Adipose tissue (tissue), 3 donors: ENCODE data around the gene SLC6A1. TPM values are rescaled to one million over a fixed set of nuclear protein-coding genes. Genes with fewer than 3 reads are reported as not detected.

Experiments
- H3K27ac ChIP-seq: one replicate; pipeline ENCODE4 v1.5.1; 2013; ENCODE audit warnings: low read depth, low read length
- WGBS, 3 donors: extraction: QIAGEN DNeasy Blood & Tissue Kit; methylation state at CpG; one replicate each; pipeline ENCODE4 v1.1.7; 2013; 5-methylcytosine and 5-hydroxymethylcytosine counted together
- polyA plus RNA-seq, 3 donors: library from polyadenylated mRNA; stranded (reverse); fragments of 200-250 nt; gene quantifications; one replicate each; pipeline ENCODE4 v1.2.3, GENCODE V29; 2013
- donor health status: healthy with polysubstance abuse.
- donor health status: Bipolar disorder and iron deficiency.
- donor health status: healthy.

The SLC6A1 gene
- polyA plus RNA-seq, 3 donors, result 0.10 to 0.46 (median 0.45) TPM

DNA sequence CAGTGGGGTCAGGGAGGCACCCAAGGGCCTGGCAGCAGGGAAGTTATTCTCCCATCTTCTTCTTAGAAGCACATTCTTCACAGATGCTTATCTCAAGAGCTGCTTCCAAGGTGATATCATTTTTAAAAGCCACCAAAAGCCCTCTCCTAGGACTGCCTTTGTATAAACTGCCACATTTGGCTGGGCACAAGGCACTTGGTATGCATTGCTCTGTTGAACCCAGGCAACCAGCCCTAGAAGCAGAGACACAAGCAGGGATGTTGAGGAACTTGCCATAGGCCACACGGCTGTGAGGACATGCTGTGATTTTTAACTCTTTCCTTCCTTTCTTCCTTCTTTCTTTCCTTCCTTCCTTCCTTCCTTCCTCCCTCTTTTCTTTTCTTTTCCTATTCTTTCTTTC lies 7.4 kb upstream of the SLC6A1 start:
- no peak overlapping the region for H3K27ac ChIP-seq
- 26 to 42% (median 27%) methylated on average over 1 of the region's 1 CpG for WGBS, 3 donors

DNA sequence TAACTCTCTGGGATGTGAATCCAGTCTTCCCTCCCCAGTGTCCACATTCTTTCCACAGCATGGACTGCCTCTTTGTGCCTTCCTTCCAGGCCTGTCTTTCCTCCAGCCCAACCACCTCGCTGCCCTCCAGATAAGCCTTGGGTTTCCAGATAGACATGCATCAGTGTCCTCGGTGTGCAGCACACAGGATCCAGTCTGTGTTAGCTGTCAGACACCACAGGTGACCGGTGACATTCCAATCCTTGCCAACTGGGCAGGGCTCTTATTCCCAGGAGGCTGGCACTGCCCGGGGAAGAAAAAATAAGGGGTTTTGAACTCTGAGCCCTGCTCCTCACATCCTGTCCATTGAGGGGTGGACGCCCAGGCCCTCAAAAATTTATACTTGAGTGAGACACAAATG lies 6.0 kb upstream of the SLC6A1 start:
- no peak overlapping the region for H3K27ac ChIP-seq
- 76 to 85% (median 83%) methylated on average over 5 of the region's 5 CpGs for WGBS, 3 donors

DNA sequence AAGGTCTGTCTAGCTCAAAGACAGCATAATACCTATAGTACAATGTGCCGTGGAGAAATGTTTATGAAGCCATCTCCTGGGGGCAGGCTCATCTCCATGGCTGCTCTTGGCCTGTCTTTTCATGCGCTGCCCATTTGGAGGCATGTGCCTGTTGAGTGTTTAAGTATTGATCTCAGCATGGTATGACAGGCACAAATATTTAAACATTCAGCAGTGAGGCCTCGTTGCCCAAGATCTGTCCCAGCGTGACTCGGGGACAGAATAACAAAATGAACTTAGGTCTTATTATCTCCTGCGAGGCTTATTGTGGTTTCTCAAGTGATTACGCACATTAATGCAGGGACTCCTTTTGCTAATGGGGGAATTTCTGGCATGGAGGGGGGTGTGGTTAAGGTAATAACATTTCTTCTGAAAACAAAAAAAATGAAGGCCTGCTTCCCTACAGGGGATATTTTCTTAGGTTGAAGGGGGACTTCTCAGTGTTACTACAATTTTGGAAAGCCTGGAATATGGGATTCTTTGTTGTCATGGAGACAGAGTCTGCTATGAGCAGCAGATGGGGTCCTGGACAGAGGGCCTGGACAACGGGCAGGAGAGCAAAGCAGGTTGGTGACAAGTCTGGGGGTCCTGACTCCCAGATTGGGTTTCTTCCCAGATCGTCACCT lies 4.4 kb upstream of the SLC6A1 start:
- H3K27ac ChIP-seq, result no peak overlapping the region
- WGBS, 3 donors, result 50 to 91% (median 84%) methylated on average over 9 of the region's 9 CpGs

DNA sequence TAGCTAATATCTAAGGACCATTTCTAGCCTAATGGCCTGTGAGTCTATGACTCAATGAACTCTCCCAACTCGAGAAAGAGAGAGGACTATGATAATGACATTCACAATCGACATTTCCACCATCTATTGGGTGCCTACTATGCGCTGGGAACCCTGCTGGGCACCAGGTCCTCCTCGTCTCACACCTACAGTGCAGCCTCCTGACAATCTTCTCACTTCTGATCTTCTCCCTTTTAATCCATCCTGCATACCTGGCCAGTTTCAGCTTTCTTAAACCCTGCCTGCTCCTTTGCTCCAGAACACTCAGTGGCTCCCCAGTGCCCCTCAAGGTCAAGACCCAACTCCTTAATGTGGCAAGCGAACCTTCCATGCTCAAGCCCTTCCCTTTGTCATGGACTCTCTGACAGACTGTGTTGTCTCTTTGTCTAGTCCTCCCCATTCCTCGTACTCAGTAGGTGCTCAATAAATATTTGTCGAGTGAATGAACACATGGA lies 3.5 kb upstream of the SLC6A1 start:
- 59 to 80% (median 77%) methylated on average over 7 of the region's 7 CpGs for WGBS, 3 donors
- H3K27ac ChIP-seq, result no peak overlapping the region

DNA sequence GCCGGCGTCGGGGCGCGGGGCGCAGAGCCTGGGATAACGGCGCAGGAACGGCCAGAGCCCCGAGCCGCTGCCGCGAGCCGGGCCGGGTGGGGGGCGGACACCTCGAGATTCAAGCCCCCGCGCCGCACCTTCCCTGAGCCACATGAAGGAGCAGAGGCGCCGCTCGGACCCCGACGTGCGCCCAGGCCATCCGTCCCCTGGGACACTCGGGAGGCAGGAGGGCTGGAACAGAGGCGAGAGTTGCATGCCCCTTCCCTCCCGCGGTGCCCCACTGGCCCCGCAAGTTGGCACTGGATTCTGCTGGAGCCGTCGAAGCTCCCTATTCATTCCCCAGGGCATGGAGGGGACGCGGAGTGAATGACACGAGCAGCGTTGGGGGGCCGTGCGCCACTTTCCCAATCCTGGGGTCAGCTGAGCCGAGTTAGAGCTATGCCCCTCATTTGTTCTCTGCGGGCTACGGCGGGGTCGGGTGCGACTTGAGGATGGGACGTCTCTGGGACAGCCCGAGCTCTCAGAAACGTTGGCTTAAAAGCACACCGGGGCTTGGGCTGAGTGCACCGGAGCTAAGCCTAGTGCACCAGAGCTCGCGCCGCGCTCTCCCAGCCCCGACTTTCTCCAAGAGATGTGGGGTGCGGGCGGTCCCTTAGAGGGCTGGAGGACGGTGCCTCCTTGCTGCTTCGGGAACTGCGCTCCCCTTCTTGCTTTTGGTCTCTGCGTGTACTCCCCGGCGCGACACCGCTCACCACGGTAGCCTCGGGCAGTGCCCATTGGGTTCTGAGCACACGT lies 588 bp downstream of the SLC6A1 start:
- no peak overlapping the region for H3K27ac ChIP-seq
- 3 to 5% (median 5%) methylated on average over 54 to 69 of the region's 69 CpGs for WGBS, 3 donors

DNA sequence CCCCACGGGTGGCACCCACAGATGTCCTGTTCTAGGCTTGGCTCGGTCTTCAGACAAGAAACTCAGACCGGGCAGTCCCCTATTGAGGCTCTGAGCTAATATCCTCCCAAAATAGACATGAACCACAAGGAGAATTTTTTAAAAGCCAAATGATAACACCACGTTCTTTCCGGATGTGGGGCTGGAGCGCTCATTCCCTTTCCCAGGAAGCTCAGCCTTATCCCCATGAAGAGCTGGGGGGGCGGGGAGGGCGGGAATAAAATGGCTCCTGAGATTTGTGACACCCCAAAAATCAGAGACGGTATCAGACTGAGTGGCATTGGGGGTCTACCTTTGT lies 1.1 kb downstream of the SLC6A1 start:
- no peak overlapping the region for H3K27ac ChIP-seq
- WGBS, 3 donors, result 10 to 14% (median 11%) methylated on average over 9 of the region's 9 CpGs

DNA sequence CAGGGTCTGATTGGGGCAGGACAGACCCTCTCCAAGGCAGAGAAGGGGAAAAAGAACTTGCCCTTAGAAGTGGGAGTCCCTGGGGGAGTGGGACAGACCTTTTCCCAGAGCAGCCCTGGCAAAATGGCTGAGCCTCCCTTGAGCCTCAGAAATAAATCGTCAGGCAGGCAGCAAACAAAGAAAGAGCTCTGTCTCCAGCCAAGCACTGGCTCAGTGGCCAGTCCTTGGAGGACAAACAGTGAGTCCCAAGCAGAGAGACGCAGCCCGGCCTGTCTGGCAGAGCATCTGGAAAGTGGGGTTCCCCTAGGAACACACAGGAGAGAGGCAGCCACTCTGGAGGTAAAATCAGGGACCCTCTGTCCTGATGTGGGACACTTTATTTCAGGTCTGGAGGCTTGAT lies 1.8 kb downstream of the SLC6A1 start:
- no peak overlapping the region for H3K27ac ChIP-seq
- WGBS, 3 donors, result 26 to 54% (median 35%) methylated on average over 3 of the region's 3 CpGs

DNA sequence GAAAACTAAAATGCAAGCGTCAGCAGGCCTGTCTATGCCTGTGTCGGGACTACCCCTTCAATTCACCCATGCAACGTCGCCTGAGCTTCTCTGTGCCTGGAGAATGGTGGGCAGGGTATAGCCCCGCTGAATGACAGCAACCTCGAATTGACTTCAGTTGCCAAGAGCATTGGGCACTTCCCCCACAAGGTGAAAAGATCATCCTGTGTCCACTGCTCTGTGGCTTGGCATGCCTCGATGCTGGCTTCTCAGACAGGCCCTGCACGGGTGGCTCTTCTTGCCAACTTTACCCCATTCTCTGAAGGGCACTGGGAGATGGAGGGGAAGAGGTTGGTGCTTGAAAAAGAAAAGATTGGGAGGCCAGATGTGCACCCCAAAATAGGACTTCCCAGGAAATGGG lies 3.3 kb downstream of the SLC6A1 start:
- no peak overlapping the region for H3K27ac ChIP-seq
- WGBS, 3 donors, result 80 to 90% (median 87%) methylated on average over 8 of the region's 8 CpGs

DNA sequence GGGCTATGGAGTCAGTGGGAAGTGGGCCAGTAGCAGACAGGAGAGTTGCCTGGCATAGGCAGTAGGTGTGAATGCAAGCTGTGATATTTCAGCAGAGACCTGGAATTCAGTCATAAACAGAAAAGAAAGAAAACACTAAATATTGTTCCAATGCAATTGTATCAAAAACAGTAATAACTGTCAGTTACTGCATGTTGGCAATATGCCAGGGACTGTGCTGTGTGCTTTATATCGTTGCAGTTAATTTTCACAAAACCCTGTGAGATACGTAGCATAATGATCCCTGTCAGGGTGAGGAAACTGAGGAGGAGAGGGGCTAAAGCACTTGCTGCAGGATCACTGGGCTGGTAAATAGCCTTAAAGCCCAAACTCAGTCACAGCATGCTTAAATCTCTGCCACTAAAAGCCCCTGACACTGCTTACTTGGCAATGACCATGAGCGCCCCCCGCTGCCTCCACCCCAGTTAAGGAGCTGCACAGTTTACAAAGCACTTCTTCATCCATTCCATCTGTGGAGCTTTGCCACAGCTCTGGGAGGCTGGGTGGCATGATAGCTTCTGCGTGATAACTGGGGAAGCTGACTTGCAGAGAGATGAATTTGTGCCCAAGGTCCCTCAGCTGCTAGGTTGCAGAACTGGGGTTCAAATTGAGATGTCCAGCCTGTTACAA lies 3.9 kb downstream of the SLC6A1 start:
- 56 to 70% (median 68%) methylated on average over 5 of the region's 5 CpGs for WGBS, 3 donors

DNA sequence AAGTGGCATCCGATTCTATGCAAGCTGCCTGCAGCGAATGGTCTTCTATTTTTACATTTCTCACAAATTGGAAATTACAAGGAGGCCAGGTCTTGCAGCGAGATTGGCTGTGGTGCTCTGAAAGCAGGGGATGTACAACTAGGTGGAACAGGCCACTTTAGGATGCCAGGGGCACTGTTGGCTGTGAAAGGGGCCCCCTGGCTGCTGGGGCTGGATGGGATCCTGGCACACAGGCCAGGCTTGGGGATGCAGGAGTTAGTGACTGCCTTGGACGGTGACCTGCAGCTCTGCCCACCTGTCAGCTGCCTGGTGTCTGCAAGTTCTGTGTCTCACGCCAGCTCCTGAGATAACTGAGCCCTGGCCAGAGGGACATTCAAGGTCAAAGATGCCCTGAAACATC lies 4.6 kb downstream of the SLC6A1 start:
- no peak overlapping the region for H3K27ac ChIP-seq
- 66 to 90% (median 79%) methylated on average over 5 of the region's 5 CpGs for WGBS, 3 donors

More for the DNA sequence above, 3.9 kb downstream of the SLC6A1 start:
- no peak overlapping the region for H3K27ac ChIP-seq

DNA sequence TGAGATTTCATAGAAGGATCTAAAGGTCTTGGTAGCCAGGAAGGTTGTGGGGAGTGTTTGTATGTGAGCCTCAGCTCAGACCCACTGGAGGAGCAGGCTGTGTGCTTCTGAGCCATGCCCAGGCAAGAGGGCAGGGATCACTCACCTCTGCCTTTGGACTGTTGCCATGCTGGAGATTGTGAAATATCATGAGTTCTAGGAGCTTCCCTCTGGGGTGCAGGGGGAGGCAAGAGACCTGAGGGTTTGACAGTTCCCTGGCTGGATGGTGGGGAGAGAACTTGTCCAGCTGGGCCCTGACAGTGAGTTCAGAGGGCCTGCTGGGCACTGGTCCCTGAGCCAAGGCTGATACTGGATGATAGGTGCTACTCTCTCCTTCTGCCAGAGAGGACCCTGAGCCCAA lies 6.0 kb downstream of the SLC6A1 start:
- no peak overlapping the region for H3K27ac ChIP-seq

DNA sequence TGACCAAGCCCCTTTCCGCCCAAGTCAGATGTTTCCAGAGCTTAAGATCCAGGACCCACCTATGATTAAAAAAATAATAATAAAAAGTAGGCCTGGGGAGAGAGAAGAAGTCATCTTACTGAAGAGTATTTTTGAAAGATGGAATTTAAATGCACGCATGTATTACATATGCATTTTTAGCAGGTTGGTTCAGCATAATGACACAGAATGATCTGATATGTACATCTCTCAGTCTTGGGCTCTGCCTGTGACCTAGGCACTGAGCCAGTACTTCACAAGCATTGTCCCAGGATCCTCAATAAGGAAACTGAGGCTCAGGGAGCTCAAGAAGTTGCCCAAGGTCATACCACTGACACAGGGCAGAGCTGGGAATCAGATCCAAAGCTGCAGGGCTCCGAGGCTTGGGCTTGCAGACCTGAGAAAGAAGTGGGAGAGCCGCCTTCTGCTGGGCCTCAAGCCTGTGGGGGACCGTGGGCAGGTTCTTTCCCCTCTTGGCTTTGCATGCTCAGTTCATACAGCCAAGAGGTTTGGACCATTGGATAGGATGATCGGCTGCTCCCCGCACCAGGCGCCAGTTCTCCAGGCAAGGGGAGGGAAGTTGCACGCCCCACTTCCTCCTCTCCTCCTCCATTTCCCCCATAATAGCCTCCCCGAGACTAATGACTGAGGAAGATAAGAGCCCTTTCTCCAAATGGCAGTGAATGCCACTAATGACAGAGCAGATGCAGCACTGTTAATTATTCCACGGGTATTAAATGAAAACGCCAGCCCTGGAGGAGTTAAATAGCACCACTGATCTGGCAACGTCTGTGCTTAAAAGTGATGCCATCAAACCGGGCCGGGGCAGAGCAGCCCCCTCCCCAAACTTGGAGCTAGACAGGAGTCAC lies 6.9 kb downstream of the SLC6A1 start:
- 50 to 62% (median 51%) methylated on average over 15 of the region's 15 CpGs for WGBS, 3 donors
- H3K27ac ChIP-seq, result no peak overlapping the region

DNA sequence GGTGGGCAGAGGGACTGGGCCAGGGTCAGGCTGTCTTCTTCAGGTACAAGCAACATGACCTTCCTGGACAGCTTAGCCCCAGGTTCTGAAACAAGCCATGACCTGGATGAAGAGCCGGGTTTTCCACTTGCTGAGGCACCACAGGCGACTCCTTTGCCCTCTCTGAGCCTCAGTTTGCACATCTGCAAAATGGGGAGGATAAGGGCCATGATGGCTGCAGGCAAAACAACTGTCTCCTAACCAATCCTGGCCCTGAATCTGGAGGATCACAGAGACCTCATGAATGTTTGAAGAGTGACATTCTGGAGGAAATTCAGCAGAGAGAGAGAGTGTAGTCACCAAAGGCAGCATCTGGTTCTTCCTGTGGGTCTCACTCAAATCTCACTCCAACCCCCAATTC lies 8.0 kb downstream of the SLC6A1 start:
- 32 to 49% (median 34%) methylated on average over 2 of the region's 2 CpGs for WGBS, 3 donors
- H3K27ac ChIP-seq, result no peak overlapping the region

DNA sequence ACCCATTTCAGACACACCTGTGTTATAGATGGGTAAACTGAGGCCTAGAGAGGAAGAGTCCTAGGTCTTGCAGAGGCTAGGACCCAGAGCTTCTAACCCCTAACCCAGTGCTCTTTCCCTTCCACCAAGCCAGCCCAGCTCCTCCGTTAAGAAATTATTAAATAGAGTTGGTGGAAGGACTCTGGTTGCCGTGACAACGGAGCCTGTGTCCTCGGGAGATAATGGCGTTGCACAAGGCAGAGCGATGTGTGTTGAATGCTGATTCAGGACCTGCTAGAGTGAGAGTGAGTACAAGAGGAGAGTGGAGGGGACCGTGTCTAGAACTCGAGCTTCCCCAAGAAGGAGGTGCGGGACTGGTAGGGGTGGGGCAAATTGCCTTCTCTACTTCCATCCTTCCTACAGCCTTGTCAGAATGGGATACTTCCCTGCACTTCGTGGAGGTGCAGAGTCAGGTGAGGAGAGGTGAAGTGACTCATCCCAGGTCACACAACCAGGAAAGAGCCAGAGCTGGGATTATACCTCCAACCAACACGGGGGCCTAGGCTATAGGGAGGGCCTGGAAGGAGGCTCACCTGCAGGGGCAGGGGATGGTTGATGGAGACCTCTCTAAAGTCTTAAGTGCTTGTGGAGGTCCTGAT lies 8.6 kb downstream of the SLC6A1 start:
- WGBS, 3 donors, result 49 to 59% (median 54%) methylated on average over 11 of the region's 11 CpGs
- no peak overlapping the region for H3K27ac ChIP-seq

DNA sequence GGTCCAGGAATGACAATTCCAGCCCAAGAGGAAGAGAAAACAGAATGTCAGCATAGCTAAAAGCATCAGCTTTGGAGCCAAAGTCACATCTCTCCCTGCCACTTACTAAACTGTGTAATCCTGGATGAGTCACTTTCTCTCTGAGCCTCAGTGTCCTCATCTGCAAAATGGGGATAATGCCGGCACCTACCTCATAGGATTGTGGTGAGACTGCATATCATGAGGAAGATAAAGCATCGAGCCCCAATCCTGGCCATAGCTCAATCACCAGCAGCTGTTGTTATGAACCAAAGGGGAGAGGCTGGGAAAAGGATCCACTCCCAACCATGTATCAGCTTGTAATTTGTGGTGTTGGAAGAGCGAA lies 9.1 kb downstream of the SLC6A1 start:
- no peak overlapping the region for H3K27ac ChIP-seq
- 81 to 92% (median 88%) methylated on average over 3 of the region's 3 CpGs for WGBS, 3 donors

DNA sequence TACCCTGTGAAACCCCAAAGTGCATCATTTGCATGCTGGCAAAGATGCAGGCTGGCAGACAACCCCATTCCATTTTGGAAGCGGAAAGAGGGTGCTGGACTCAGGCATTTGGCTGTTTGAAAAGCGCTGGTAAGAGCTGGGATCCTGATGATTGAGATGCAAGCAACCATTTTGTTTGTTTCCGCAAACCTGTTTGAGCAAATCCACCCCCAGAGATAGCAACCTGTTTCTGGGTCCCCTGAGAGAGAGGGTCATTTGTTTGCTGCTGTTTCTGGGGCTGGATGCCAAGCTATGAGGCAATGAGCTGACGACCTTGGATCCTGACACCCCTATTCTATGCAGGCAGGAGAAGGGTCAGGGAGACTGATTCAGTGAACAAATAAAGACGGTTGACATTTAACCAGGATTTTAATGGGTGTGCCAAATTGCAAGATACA lies 9.8 kb downstream of the SLC6A1 start:
- H3K27ac ChIP-seq, result no peak overlapping the region
- 30 to 67% (median 61%) methylated on average over 5 of the region's 5 CpGs for WGBS, 3 donors

DNA sequence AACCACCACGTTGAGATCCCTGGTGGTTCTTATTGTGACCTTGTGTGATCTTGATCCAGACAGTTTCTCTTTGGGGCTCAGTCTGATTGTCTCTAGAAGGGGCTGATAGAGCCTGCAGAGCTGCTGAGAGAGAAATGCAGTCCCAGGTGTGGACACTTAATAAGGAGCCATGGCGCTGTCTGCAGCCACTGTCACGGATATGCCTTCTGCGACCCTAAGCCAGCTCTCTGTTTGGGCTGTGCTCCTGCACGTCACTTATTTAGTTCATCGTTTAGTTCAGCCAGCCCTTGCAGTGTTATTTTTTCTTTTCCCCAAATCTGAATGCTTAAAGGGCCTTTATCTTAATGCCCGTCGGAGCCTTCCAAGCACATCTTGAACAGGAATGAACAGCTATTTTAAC lies 12.0 kb downstream of the SLC6A1 start:
- 60 to 73% (median 70%) methylated on average over 8 of the region's 8 CpGs for WGBS, 3 donors
- H3K27ac ChIP-seq, result no peak overlapping the region

DNA sequence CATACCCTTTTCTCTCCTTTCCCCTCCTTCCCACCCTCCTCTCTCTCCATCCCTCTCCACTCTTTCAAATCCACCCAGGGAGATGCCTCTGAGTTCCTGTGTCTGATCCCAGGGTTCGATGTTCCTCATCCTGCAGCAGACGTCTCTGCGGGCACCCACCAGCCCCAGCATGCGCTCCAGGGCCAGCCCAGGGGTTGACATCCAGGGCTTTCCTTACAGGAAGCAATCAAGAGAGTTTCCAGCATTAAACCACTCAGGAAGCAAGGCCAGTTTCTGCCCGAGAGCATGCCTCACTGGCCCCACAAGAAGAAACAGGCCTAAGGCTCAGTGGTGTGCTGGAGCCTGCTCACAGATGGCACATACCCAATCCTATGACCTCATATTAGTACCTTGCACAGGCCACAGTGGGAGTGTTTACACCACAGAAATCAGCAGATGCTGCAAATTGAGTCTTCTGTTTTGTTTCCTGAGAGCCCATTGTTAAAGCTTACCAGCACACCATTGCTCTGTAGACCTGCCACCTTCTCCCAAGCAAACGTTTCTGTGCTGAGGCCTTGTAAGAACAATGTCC lies 13.2 kb downstream of the SLC6A1 start:
- H3K27ac ChIP-seq, result no peak overlapping the region
- 52 to 59% (median 53%) methylated on average over 6 of the region's 6 CpGs for WGBS, 3 donors
